GM18951 (cell line): Measurements from ENCODE around the gene HOXA2.

Source experiments
- POLR2A ChIP-seq: IDR thresholded peaks from 4 replicates; pipeline ENCODE4 v1.6.1; 2011; ENCODE audit warnings: mild to moderate bottlenecking; ENCODE audit not compliant: insufficient read length, insufficient read depth; ENCODE audit errors: extremely low read depth
- in situ Hi-C: fragments of 300-500 bp; cut with MboI; formaldehyde crosslinking; loops from one replicate; pipeline ENCODE4 v1.12.0; 2022; ENCODE audit warnings: low sequenced_read_pairs, mixed read lengths, inconsistent platforms; ENCODE audit not compliant: unreplicated experiment

Gene HOXA2

DNA sequence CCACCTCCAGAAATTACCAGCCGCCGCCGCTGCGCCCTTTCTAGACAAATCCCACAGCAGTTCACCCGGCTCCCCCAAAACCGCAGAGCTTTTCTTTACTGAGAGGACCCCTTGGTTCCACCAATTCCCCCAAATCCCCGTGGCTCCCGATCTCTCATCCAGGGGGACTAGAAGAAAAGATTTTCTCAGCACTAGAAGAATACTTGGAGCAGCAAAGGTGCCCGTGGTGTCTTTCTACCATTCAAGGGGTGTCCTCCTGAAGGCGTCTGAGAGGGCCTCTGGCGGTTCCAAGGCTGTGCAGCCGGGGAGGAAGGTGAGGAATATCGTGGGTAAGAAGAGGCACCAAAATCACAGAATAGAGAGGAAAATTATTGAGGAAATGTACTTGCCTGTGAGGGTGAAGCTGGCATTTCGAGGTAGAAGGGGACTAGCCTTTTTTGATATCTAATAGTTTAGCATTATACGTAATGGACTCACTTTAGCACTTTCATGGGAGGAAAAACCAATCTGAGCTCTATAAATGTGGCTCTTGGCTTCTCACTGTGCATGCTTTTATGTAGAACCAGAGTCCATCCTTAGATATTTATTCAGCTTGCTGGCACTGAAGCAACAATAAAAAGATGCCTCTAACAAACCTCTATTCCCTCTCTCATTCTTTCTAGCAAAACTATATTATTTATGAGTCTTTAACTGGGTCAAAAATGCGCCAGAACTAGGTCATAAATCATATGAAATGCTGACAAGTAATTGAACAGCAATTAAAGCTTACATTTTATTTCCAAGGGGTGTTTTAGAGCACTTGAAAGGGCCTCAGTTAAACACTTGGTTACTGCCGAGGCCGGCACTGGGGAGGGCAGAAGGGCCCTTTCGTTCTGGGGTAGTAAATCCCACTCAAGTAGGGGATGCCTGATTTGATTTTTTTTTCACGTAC, 13.8 kb upstream of the HOXA2 start:
- no peak for TF ChIP-seq POLR2A
- in situ Hi-C loops, result no loop called here

DNA sequence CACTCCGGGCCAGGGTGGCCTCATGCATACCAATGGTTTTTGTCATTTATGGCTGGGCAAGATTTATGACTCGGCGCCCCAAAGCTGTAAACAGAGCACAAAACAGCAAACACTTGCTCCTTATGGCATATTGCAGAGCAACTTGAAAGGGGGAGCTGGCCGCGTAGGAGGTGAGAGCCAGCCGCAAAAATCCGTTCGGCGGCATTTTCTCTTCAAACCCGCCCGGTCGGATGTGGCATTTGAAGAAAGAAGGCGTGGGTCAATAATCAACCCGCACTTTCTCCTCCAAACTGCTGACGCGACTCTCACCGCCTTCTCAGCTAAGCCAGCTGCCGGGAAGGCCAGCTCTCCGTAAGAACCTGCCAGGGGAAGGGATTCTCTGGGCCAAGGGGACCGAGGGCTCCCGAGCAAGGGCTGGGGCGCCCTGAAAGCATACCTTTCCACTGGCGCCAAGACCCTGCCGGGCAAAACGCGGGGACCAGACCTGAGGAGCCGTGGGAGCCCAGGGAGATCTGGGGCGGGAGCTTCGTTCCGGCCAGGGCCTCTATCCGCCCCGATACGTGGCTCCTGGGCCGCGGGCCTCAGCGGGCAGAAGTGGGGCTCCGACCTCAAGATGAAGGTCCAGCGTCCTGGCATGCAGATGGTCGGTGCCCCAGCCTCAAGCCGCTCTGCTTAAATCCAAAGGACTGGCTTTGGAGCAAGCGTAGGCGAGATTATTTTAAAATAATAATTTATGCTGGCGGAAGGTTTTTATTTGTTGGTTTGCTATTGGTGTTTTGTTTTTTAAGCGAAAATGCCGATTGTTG, 12.9 kb upstream of the HOXA2 start:
- in situ Hi-C loops, result no loop called here
- no peak for TF ChIP-seq POLR2A

GRCh38 chr7:27114881-27115220, 12.4 kb upstream of the HOXA2 start:
- no peak for TF ChIP-seq POLR2A
- in situ Hi-C loops, result no loop called here

DNA sequence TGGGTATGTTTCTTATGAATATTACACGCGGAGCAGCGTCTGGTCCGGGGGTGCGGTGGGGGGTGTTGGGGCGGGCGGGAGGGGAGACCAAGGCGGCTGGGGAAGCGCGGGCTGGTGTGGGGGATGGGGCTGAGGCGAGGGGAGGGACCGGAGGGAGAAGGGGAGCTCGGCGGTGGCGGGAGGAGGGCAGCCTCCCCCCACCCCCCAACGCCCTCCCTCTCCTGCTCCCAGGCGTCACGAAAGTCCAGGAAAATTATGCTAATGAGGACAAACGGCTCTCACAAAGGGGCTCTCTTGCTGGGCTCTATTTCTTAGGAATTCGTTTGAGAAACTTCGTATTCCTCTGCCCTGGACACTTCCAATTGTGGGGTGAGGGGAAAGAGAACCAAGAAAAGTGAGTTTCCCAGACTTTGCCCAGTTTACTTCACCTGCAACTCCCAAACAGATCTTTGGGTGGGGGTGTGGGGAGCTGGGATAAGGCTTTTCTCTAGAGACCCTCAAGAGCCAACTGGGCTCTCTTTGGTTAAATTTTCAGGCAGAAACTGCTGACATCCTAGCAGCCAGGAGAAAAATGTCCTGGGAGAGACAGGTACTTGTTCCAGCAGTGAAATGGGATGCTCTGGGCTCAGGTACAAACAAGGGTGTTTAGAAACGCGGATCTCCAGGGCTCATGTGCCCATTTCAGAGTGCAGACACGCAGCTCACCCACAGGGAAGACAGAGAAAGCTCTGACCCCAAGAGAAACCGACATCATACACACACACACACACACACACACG, 11.7 kb upstream of the HOXA2 start:
- TF ChIP-seq POLR2A, result no peak
- in situ Hi-C loops, result no loop called here

- in situ Hi-C loops, result no loop called here
Measured at GRCh38 chr7:27112955-27113949, 10.8 kb upstream of the HOXA2 start.

DNA sequence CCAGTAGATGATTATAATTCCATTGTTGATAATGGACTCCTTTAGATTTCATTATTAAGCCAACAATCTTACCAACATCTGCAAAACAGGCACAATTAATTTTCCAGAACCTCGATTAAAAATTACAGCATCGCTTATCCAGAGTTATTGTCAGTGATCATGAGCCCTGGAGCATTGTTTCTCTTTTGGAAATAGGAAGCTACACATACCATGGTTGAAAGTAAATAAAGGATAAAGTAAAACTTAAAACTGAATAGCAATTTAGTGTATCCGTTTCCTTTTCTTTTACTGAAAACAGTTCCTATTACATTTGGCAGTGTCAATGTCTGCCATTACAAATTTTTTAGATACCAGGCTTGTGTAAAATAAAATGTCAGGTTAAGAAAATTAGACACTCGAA, 9.9 kb upstream of the HOXA2 start:
- no peak for TF ChIP-seq POLR2A
- in situ Hi-C loops, result no loop called here

More at GRCh38 chr7:27112955-27113949, 10.8 kb upstream of the HOXA2 start:
- no peak for TF ChIP-seq POLR2A

DNA sequence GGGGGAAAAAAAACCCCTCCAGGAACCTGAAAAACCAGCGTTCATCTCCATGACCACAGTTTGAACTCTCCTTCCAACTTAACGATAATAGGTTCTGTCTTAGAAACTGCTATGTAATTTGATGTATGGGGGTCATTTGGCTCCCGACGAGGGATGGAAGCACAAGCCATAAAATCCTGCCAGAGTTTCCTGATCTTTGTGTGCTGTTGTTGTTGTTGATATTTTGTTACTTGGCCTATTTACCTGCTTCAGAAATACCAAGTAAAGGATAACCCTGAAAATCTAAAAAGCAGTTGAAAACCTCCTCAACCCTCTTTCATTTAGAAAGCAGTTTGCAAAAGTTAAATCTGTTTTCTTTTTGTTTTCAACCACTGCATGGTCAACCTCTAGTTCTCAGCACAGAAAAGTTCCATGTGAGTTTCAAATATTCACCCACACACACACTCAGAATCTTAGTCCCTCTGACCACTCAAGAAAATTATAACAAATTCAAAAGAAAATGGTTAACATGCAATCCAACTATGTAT, 9.3 kb upstream of the HOXA2 start:
- in situ Hi-C loops, result no loop called here
- no peak for TF ChIP-seq POLR2A

- in situ Hi-C loops, result no loop called here
- no peak for TF ChIP-seq POLR2A
Measured at GRCh38 chr7:27111042-27111750, 8.7 kb upstream of the HOXA2 start.

DNA sequence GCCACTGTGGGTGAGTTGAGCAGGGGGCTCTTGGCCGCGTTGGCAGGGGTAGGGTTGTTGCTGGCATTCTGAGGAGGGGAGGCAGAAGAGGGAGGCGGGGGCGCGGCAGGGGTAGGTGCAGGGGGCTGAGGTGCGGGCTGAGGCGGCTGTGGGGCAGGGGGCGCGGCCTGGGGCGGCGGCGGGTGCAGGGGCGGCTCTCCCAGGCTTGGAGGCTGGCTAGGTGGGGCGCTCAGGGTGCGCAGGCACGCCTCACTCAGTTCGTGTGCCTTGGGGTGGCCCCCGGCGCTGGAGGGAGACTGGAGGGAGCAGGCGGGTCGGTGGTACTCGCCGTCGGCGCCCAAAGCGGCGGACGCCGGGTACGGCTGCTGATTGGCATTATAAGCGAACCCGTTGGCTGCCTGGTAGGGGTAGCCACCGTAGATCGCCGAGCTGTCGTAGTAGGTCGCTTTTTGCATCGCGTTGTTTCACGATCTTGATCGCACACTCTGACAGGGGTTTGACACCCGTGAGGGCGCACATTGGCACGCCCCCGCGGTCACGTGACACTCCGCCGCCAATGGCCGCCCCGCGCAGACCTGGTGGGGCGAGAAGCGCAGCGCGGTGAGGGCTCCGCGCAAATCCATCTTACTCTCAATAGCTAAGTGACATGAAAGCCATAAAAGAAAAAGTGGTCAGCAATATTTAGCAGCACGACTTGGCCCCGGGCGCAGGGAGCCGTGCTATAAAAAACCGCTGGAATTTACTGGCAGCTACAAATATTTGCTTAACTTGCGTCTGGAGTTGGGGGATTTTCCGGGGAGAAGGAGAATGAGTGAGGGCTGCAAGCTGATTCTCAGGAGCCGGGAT, 7.9 kb upstream of the HOXA2 start:
- no peak for TF ChIP-seq POLR2A
- in situ Hi-C loops, result no loop called here

- in situ Hi-C loops, result no loop called here
- no peak for TF ChIP-seq POLR2A
Measured at GRCh38 chr7:27109466-27110185, 7.1 kb upstream of the HOXA2 start.
